ENCODE results near the gene C2.
"Not testable (repeated sequence)": the region's sequence is repeated elsewhere in the genome, so short reads cannot be mapped to it uniquely, and the experiment has no call there.

Gene C2

DNA sequence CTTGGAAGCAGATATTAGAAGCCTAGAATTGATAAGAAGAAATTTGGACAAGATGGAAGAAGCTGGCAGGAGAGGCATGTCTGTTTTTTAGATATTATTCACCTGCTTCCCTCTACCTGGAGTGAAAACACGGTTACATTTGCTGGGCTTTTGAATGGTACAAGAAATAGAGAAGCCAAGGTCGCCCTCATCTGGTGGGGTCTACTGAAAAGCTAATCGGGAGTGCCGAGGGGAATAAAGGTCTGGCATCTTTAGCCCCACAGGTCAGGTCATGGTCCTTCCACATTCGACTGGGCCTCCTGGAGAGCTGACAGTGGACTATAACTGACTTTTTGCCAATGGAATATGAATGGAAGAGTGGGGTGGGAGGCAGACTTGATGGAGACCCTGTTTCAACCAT, 4.6 kb upstream of the C2 start:
- H3K27ac ChIP-seq: no peak overlapping the region
- in situ Hi-C loops (cut with HindIII; ENCODE audit: low pct_ligation_motif_present, low sequenced_read_pairs): no loop called here
- TF ChIP-seq, protein P1, sequence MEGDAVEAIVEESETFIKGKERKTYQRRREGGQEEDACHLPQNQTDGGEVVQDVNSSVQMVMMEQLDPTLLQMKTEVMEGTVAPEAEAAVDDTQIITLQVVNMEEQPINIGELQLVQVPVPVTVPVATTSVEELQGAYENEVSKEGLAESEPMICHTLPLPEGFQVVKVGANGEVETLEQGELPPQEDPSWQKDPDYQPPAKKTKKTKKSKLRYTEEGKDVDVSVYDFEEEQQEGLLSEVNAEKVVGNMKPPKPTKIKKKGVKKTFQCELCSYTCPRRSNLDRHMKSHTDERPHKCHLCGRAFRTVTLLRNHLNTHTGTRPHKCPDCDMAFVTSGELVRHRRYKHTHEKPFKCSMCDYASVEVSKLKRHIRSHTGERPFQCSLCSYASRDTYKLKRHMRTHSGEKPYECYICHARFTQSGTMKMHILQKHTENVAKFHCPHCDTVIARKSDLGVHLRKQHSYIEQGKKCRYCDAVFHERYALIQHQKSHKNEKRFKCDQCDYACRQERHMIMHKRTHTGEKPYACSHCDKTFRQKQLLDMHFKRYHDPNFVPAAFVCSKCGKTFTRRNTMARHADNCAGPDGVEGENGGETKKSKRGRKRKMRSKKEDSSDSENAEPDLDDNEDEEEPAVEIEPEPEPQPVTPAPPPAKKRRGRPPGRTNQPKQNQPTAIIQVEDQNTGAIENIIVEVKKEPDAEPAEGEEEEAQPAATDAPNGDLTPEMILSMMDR (IDR thresholded peaks at IDR 0.05; ENCODE audit: low read depth, low read length, missing control alignments): peak; percentile 49
- no peaks in the 10 kb centered on the region for H3K27me3 ChIP-seq (replicated peaks)
- H3K4me3 ChIP-seq (ENCODE audit: low read depth, low read length): no peak overlapping the region
- H3K36me3 ChIP-seq (replicated peaks): no peaks in the 10 kb centered on the region
- no peak for DNase-seq

DNA sequence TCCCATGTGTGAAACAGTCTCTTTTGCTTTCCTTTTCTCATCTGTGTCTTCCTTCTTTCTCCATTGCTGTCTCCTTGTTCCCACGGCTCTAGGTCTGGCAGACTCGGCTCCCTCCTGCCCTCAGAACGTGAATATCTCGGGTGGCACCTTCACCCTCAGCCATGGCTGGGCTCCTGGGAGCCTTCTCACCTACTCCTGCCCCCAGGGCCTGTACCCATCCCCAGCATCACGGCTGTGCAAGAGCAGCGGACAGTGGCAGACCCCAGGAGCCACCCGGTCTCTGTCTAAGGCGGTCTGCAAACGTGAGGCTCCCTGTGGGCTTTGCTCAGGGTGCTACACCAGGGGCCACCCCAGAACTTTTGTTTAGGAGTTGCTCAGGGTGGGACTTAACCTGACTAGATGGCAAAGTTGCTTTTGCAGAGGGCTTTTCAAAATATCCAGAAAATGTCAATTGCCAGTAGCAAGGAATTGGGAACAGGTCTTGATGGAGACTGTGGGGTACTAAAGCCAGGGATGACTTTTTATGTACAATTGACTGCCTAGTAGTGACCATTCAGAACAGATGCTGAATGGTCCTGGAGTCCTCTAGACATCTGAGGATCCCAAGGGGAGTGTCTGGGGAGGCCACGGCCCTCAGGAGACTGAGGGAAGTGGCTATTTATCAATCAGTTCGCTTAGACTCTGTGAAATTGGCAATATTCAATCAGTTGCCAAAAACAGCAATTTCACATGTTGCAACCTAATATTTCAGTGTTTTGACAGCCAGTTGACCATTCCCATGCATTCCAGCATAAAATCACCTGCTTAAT, 550 bp downstream of the C2 start:
- no peak overlapping the region for H3K27ac ChIP-seq

DNA sequence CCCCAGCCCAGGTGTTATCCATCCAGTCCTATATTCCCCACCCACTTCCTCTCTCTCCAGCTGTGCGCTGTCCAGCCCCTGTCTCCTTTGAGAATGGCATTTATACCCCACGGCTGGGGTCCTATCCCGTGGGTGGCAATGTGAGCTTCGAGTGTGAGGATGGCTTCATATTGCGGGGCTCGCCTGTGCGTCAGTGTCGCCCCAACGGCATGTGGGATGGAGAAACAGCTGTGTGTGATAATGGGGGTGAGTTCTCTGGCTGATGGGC, 1.1 kb downstream of the C2 start:
- in situ Hi-C loops (cut with HindIII; ENCODE audit: low pct_ligation_motif_present, low sequenced_read_pairs): no loop called here
- TF ChIP-seq, protein P1 (IDR thresholded peaks at IDR 0.05; ENCODE audit: low read depth, low read length, missing control alignments): no peak
- DNase-seq: no peak
- Histone ChIP-seq H3K4me3 (ENCODE audit: low read depth, low read length) (no peak overlapping the region), H3K36me3 (replicated peaks) (no peaks in the 10 kb centered on the region), H3K27me3 (replicated peaks) (no peaks in the 10 kb centered on the region), H3K27ac (no peak overlapping the region)

More for the DNA sequence above, 550 bp downstream of the C2 start:
- TF ChIP-seq, protein P1 (IDR thresholded peaks at IDR 0.05; ENCODE audit: low read depth, low read length, missing control alignments): no peak
- H3K27me3 ChIP-seq (replicated peaks): no peaks in the 10 kb centered on the region
- DNase-seq: no peak
- H3K4me3 ChIP-seq (ENCODE audit: low read depth, low read length): no peak overlapping the region
- in situ Hi-C loops (cut with HindIII; ENCODE audit: low pct_ligation_motif_present, low sequenced_read_pairs): no loop called here
- H3K36me3 ChIP-seq (replicated peaks): no peaks in the 10 kb centered on the region

DNA sequence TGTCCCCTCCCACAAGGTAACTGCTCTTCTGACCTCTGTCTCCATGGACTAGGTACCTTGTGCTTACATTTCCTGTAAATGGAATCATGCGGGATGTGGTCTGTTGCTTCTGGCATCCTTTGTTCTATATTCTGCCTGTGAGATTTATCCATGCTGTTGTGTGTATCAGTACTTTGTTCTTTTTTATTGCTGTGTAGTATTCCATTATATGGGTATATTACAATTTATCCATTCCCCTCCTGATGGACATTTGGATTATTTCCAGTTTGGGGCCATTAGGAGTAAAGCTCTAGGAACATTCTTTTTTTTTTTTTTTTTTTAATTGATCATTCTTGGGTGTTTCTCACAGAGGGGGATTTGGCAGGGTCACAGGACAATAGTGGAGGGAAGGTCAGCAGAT, 3.4 kb downstream of the C2 start:
- no peak for DNase-seq
- H3K27ac ChIP-seq: no peak overlapping the region
- TF ChIP-seq, protein P1 (IDR thresholded peaks at IDR 0.05; ENCODE audit: low read depth, low read length, missing control alignments): no peak
- no peaks in the 10 kb centered on the region for H3K36me3 ChIP-seq (replicated peaks)
- in situ Hi-C loops (cut with HindIII; ENCODE audit: low pct_ligation_motif_present, low sequenced_read_pairs): no loop called here
- no peak overlapping the region for H3K4me3 ChIP-seq (ENCODE audit: low read depth, low read length)
- no peaks in the 10 kb centered on the region for H3K27me3 ChIP-seq (replicated peaks)

DNA sequence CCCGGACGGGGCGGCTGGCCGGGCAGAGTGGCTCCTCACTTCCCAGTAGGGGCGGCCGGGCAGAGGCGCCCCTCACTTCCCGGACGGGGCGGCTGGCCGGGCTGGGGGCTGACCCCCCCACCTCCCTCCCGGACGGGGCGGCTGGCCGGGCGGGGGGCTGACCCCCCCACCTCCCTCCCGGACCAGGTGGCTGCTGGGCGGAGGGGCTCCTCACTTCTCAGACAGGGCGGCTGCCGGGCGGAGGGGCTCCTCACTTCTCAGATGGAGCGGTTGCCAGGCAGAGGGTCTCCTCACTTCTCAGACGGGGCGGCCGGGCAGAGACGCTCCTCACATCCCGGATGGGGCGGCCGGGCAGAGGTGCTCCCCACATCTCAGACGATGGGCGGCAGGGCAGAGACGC, 4.6 kb downstream of the C2 start:
- H3K27me3 ChIP-seq (replicated peaks); DNase-seq; H3K27ac ChIP-seq; H3K4me3 ChIP-seq (ENCODE audit: low read depth, low read length); H3K36me3 ChIP-seq (replicated peaks); in situ Hi-C loops (cut with HindIII; ENCODE audit: low pct_ligation_motif_present, low sequenced_read_pairs): not testable (repeated sequence)

DNA sequence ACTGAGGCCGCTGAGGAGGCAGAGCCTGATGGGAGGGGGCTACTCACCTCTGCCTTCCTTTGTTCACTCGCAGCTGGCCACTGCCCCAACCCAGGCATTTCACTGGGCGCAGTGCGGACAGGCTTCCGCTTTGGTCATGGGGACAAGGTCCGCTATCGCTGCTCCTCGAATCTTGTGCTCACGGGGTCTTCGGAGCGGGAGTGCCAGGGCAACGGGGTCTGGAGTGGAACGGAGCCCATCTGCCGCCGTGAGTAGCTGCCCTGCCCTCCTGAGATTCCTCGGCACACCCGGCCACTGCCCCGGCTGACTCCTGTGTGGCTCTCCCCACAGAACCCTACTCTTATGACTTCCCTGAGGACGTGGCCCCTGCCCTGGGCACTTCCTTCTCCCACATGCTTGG, 6.0 kb downstream of the C2 start:
- no peaks in the 10 kb centered on the region for H3K36me3 ChIP-seq (replicated peaks)
- in situ Hi-C loops (cut with HindIII; ENCODE audit: low pct_ligation_motif_present, low sequenced_read_pairs): no loop called here
- TF ChIP-seq, protein P1 (IDR thresholded peaks at IDR 0.05; ENCODE audit: low read depth, low read length, missing control alignments): no peak

More for the DNA sequence above, 6.0 kb downstream of the C2 start:
- no peak for DNase-seq
- Histone ChIP-seq H3K27ac (no peak overlapping the region), H3K4me3 (ENCODE audit: low read depth, low read length) (no peak overlapping the region), H3K27me3 (replicated peaks) (no peaks in the 10 kb centered on the region)

Data from brain microvascular endothelial cell (primary cell).